OCI-LY7 (cell line): ENCODE measurements around the gene ANO2. TPM values are rescaled to one million over a fixed set of nuclear protein-coding genes. Genes with fewer than 3 reads are reported as not detected.

Source experiments
- BruUV-seq: library from RNA; stranded (reverse); fragments of 400-500 nt; replicated peaks from 2 replicates; lab custom pipeline; 2021; lab: Mats Ljungman, UMichigan
- CTCF ChIA-PET: fragments of 300-600 bp; sonication (Branson Sonifier 250); formaldehyde crosslinking; loops from one replicate; lab custom pipeline; 2022; ENCODE audit warnings: antibody characterized with exemption; ENCODE audit not compliant: unreplicated experiment; lab: Charles Lee
- POLR2A ChIA-PET: fragments of 300-600 bp; sonication (Branson Sonifier 250); formaldehyde crosslinking; loops from one replicate; lab custom pipeline; 2022; ENCODE audit warnings: antibody characterized with exemption; lab: Charles Lee
- DNase-seq: peaks from one replicate; pipeline ENCODE4 v3.0.0-alpha.2; 2015; ENCODE audit warnings: low spot score
- H2AFZ ChIP-seq: fragments of 200-600 bp; sonication (generic), shearing (Covaris generic); 2 replicates; pipeline ENCODE4 v1.6.1; 2014; ENCODE audit warnings: mild to moderate bottlenecking, antibody characterized with exemption, low read length, moderate library complexity
- H3K27ac ChIP-seq: fragments of 200-600 bp; sonication (generic); 2 replicates; pipeline ENCODE4 v1.5.1; 2014; ENCODE audit warnings: mixed run types, low read depth, mild to moderate bottlenecking, moderate library complexity, low read length, inconsistent platforms; ENCODE audit not compliant: poor library complexity, severe bottlenecking
- H3K36me3 ChIP-seq: fragments of 200-600 bp; sonication (generic); 2 replicates; pipeline ENCODE4 v1.6.1; 2014; ENCODE audit warnings: mild to moderate bottlenecking, antibody characterized with exemption, low read length, moderate library complexity, mixed read lengths; ENCODE audit not compliant: insufficient read depth
- H3K4me1 ChIP-seq: fragments of 200-600 bp; sonication (generic); 2 replicates; pipeline ENCODE4 v1.5.1; 2014; ENCODE audit warnings: mild to moderate bottlenecking, low read length; ENCODE audit not compliant: insufficient read depth, poor library complexity, severe bottlenecking
- H3K4me2 ChIP-seq: fragments of 200-600 bp; sonication (generic); 2 replicates; pipeline ENCODE4 v1.6.1; 2014; ENCODE audit warnings: mild to moderate bottlenecking, low read length
- H3K4me3 ChIP-seq: fragments of 200-600 bp; sonication (generic); 2 replicates; pipeline ENCODE4 v1.5.1; 2014; ENCODE audit warnings: mild to moderate bottlenecking, low read depth, low read length; ENCODE audit not compliant: poor library complexity, severe bottlenecking
- H3K79me2 ChIP-seq: fragments of 200-600 bp; sonication (generic); 2 replicates; pipeline ENCODE4 v1.6.1; 2016; ENCODE audit warnings: low read depth, mild to moderate bottlenecking, low read length, moderate library complexity, mixed read lengths; ENCODE audit not compliant: insufficient read depth
- H3K9me2 ChIP-seq: fragments of 200-600 bp; sonication (generic); 2 replicates; pipeline ENCODE4 v1.6.1; 2016; ENCODE audit warnings: mild to moderate bottlenecking, low read length, mixed read lengths; ENCODE audit not compliant: insufficient read depth
- H3K9me3 ChIP-seq: fragments of 200-600 bp; sonication (generic); 2 replicates; pipeline ENCODE4 v1.6.1; 2014; ENCODE audit warnings: mild to moderate bottlenecking, mixed run types, low read length, mixed read lengths
- H4K20me1 ChIP-seq: fragments of 200-600 bp; sonication (generic); 2 replicates; pipeline ENCODE4 v1.6.1; 2014; ENCODE audit warnings: mild to moderate bottlenecking, antibody characterized with exemption, low read length, moderate library complexity, mixed read lengths; ENCODE audit not compliant: insufficient read depth
- CTCF ChIP-seq: fragments of 200-600 bp; sonication (generic); conservative IDR thresholded peaks from 2 replicates; pipeline ENCODE4 v1.5.1; 2014; ENCODE audit warnings: mild to moderate bottlenecking, antibody characterized with exemption, low read length, moderate library complexity, mixed read lengths
- EZH2phosphoT487 ChIP-seq: fragments of 200-600 bp; sonication (generic); IDR thresholded peaks from 2 replicates; pipeline ENCODE4 v1.6.1; 2018; ENCODE audit warnings: low read depth, borderline replicate concordance, mild to moderate bottlenecking, mixed run types, antibody characterized with exemption, low read length, moderate library complexity, mixed read lengths
- intact Hi-C: fragments of 100-400 bp; cut with micrococcal nuclease; formaldehyde crosslinking; loops from one replicate; pipeline ENCODE4 v1.10.0; 2022; ENCODE audit not compliant: unreplicated experiment
- total RNA-seq, 2 experiments: library from RNA; depleted of rRNA in 1 of 2; stranded (reverse); fragments of >200 nt in 1 of 2; shearing (Covaris generic) in 1 of 2; gene quantifications; 2 replicates each; pipeline ENCODE4 v1.2.3, GENCODE V29; 2014 to 2022

Gene ANO2
- total RNA-seq, 2 experiments from 2014 or later, result not detected

DNA sequence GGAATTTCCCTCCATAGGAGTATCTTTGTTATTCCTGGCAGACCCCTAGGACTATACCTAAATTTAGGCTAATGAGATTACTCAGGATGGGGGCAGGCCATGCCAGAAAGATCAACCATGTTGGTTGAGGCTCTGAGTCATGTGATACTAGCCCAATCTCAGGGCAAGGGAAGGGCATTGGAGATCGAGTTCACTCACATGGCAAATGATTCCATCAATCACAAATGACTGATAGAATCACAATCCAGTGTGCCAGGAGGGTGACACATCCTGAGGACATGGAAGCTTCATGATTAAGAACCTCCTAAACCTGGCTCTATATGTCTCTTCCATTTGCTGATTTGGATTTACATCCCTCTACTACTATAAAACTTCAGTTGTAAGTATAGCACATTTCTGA, 330.8 kb downstream of the ANO2 start:
- no peaks in the 10 kb centered on the region for H3K9me2 ChIP-seq
- no peaks in the 10 kb centered on the region for H3K79me2 ChIP-seq
- BruUV-seq, result no TSS peak
- DNase-seq, result no peak
- no peak overlapping the region for H3K4me3 ChIP-seq
- no peak overlapping the region for H3K27ac ChIP-seq
- ChIA-PET POLR2A (no interaction called here), CTCF (no interaction called here)
- H2AFZ ChIP-seq, result no peak overlapping the region
- no peak for TF ChIP-seq CTCF
- no peak for TF ChIP-seq EZH2phosphoT487
- no peaks in the 10 kb centered on the region for H3K4me1 ChIP-seq
- no peaks in the 10 kb centered on the region for H3K36me3 ChIP-seq
- intact Hi-C loops, result no loop called here
- no peaks in the 10 kb centered on the region for H4K20me1 ChIP-seq
- H3K9me3 ChIP-seq, result no peaks in the 10 kb centered on the region
- H3K4me2 ChIP-seq, result no peak overlapping the region

DNA sequence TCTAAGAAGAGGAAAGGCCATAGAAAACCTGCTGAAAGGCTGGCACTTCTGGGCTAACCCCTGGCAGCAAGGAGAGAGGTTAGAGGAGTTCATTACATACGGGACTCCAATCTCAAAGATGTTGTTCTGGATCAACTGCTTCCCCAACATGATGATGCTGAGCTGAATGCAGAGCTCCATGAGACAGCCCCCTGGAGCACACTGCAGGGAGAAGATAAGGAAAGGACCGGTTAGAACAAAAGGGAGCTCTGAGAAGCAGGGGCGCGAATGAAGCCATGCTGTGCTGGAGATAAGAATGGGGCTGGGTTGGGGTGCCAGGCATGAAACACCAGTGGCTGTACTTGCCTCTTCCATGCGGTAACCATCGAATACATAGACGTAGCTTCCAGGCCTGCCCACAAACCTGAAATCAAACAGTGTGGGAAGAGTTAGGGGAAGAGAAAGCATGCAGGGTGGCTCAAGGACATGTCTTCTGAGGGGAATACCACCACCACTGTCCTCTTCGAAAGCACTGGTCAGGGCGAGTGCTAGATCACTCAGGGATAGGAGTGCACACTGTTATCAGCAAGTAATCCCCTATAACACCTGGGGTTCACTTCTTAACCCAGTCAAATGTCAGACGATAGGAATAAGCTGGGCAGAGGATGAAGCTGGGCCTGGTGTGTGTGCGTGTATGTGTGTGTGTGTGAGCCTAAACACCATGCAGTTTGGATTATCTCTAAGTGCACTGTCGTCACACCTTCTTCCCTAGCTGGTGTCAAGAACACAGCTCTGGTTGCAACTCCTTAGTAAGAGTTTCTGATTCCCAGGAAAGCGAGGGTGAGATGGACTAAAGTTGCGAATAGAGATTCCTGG, 332.3 kb downstream of the ANO2 start:
- H3K9me2 ChIP-seq, result no peaks in the 10 kb centered on the region
- no peaks in the 10 kb centered on the region for H3K36me3 ChIP-seq
- H3K27ac ChIP-seq, result no peak overlapping the region
- H2AFZ ChIP-seq, result no peak overlapping the region
- H3K79me2 ChIP-seq, result no peaks in the 10 kb centered on the region
- ChIA-PET CTCF (no interaction called here), POLR2A (no interaction called here)
- no peaks in the 10 kb centered on the region for H4K20me1 ChIP-seq
- H3K4me2 ChIP-seq, result no peak overlapping the region
- intact Hi-C loops, result no loop called here
- TF ChIP-seq CTCF (no peak), EZH2phosphoT487 (no peak)
- no peak overlapping the region for H3K4me3 ChIP-seq
- H3K9me3 ChIP-seq, result no peaks in the 10 kb centered on the region
- BruUV-seq, result no TSS peak
- H3K4me1 ChIP-seq, result no peaks in the 10 kb centered on the region
- no peak for DNase-seq

DNA sequence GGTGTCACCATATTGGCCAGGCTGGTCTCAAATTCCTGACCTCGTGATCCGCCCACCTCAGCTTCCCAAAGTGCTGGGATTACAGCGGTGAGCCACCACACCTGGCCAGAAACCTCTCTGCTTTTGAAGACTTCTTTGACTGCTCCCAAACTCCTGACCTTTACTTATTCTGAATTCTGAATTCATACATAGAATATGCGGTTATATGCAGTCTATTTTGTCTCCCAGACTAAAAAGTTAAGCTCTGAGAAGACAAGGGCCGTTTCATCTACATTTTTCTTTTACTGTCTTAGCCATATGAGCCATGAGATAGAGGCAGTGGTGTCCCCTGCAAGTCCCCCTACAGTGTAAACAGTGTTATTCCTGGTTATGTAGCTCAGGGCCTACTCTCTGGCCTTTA, 333.9 kb downstream of the ANO2 start:
- no peaks in the 10 kb centered on the region for H4K20me1 ChIP-seq
- POLR2A ChIA-PET, result interaction anchor here (0.6 to 0.7 kb wide), 2 partner anchors 77 to 517 kb away, joined by 3 read pairs; no protein-coding TSS in a partner anchor
- no peak overlapping the region for H3K4me2 ChIP-seq
- H3K4me3 ChIP-seq, result no peak overlapping the region
- no peaks in the 10 kb centered on the region for H3K9me2 ChIP-seq
- TF ChIP-seq EZH2phosphoT487, result no peak
- TF ChIP-seq CTCF, result no peak
- intact Hi-C loops, result no loop called here
- no peaks in the 10 kb centered on the region for H3K36me3 ChIP-seq
- H3K27ac ChIP-seq, result no peak overlapping the region
- H3K9me3 ChIP-seq, result no peaks in the 10 kb centered on the region
- no peak overlapping the region for H2AFZ ChIP-seq
- CTCF ChIA-PET, result no interaction called here
- H3K79me2 ChIP-seq, result no peaks in the 10 kb centered on the region
- DNase-seq, result no peak
- H3K4me1 ChIP-seq, result no peaks in the 10 kb centered on the region
- no TSS peak for BruUV-seq
